ENCODE data around the gene ZYX. TPM values are rescaled to one million over a fixed set of nuclear protein-coding genes. Genes with fewer than 3 reads are reported as not detected.

Gene ZYX
- total and polyA plus RNA-seq, 9 of the 15 experiments (the other 6 are each of a cell fraction or from before 2014, with no cell fraction given), result 1.8 to 130 (median 15.7) TPM

GRCh38 chr7:143408686-143409561 lies 27.8 kb downstream of the ZYX start, which contains the start of gene EPHA1:
Gene EPHA1, minus strand, starts transcription at chr7:143408856. Its CDS starts 51 bp downstream, at chr7:143408805.
- H3K9ac ChIP-seq (ENCODE audit: insufficient read depth in 1 of 2, low read depth in 2 of 2, low read length in 2 of 2), result peak within 1 kb of the TSS in 1 of 2 experiments; percentile 17; a peak in 1 of 4 replicates
- FAIRE-seq (peak; percentile 11), ATAC-seq (peak; percentile 44), DNase-seq (ENCODE audit: extremely low read depth in 1 of 4, low spot score in 3 of 4) (peak; percentile 48 to 91 (median 75))
- no peak within 1 kb of the TSS for H3K27ac ChIP-seq (ENCODE audit: extremely low read depth, low read depth, low read length)
- intact Hi-C loops (cut with micrococcal nuclease) (no loop called here), in situ Hi-C loops (cut with MboI) (no loop called here)
- H3K4me1 ChIP-seq (replicated peaks in 1 of 2; ENCODE audit: control insufficient read depth in 2 of 2, insufficient read depth in 2 of 2, low read length in 2 of 2), result peaks cover 2 to 7% of the 10 kb centered on the region in 2 experiments; a peak in 4 of 5 replicates
- no peaks in the 10 kb centered on the region for H3K9me3 ChIP-seq (replicated peaks; ENCODE audit: control insufficient read depth, insufficient read depth, low read depth, low read length)
- H4K20me1 ChIP-seq (replicated peaks; ENCODE audit: control insufficient read depth, insufficient read depth, low read length), result 0 out of 2 replicates have a peak, but pooled peaks cover 3% of the 10 kb centered on the region
- ChIA-PET CTCF (ENCODE audit: low intra/inter-chr PET ratio) (interaction anchor here (0.9 kb wide), 1 partner anchor 59 kb away, joined by 10 read pairs; no protein-coding TSS in a partner anchor), POLR2A (interaction anchor here (0.6 to 10.7 kb wide), 4 partner anchors 14 to 72 kb away, joined by 3 to 131 read pairs (median 3); no protein-coding TSS in a partner anchor)
- H3K9me1 ChIP-seq (ENCODE audit: control insufficient read depth, insufficient read depth, low read length), result no peaks in the 10 kb centered on the region
- H3K27me3 ChIP-seq (ENCODE audit: control insufficient read depth in 2 of 2, insufficient read depth in 2 of 2, low read length in 2 of 2), result peaks cover 39 to 49% of the 10 kb centered on the region in 2 experiments; a peak in 4 of 5 replicates
- H3K36me3 ChIP-seq (ENCODE audit: control insufficient read depth, insufficient read depth, low read length), result no peaks in the 10 kb centered on the region
- H2AFZ ChIP-seq (ENCODE audit: low read depth, low read length), result no peak within 1 kb of the TSS
- BruUV-seq (replicated peaks), result no TSS peak
- H3K4me3 ChIP-seq, result no peak within 1 kb of the TSS
- no peak within 1 kb of the TSS for H3K4me2 ChIP-seq (ENCODE audit: insufficient read depth, low read length)
- 24% methylated on average over 16 of the region's 39 CpGs for WGBS (ENCODE audit: insufficient coverage, low coverage, missing lambda C conversion rate)
- H3K79me2 ChIP-seq (ENCODE audit: control insufficient read depth, insufficient read depth, low read length), result no peaks in the 10 kb centered on the region
- no peak for TF ChIP-seq ATF2 (CRISPR knock-in tag; IDR thresholded peaks at IDR 0.05)
- peak; percentile 37 to 50 (median 48); a peak in 5 of 6 replicates for TF ChIP-seq CTCF (IDR thresholded peaks at IDR 0.05 in 2 of 3, conservative IDR thresholded peaks at IDR 0.05 in 1 of 3; ENCODE audit: insufficient read depth in 2 of 3, low read depth in 1 of 3, low read length in 3 of 3)
- no peak for TF ChIP-seq IRF9 (tag; IDR thresholded peaks at IDR 0.05)
- TF ChIP-seq NCOA6 (IDR thresholded peaks at IDR 0.05), result no peak
- TF ChIP-seq MCM5 (IDR thresholded peaks at IDR 0.05; ENCODE audit: low read depth), result no peak
- TF ChIP-seq ZEB2 (IDR thresholded peaks at IDR 0.05), result 0 out of 2 replicates have a peak, but pooled peaks have one; percentile 52
- TF ChIP-seq HNRNPH1 (optimal IDR thresholded peaks at IDR 0.05; ENCODE audit: low read depth, low read length), result no peak
- 0 out of 4 replicates have a peak, but pooled peaks of 1 of the 2 experiments have one; percentile 14 for TF ChIP-seq RAD21 (CRISPR knock-in tag; conservative IDR thresholded peaks at IDR 0.05 in 1 of 2, IDR thresholded peaks at IDR 0.05 in 1 of 2)
- no peak for TF ChIP-seq ZNF449 (CRISPR knock-in tag; IDR thresholded peaks at IDR 0.05)
- no peak for TF ChIP-seq POU5F1 (IDR thresholded peaks at IDR 0.05; ENCODE audit: borderline replicate concordance, low read depth, low read length, partially characterized antibody)
- no peak for TF ChIP-seq TAL1 (IDR thresholded peaks at IDR 0.05)
- TF ChIP-seq EGR1 (conservative IDR thresholded peaks at IDR 0.05), result 0 out of 2 replicates have a peak, but pooled peaks have one; percentile 9

Data from K562 (cell line).